ENCODE results near the gene HES4.
"Not testable (repeated sequence)": the region's sequence is repeated elsewhere in the genome, so short reads cannot be mapped to it uniquely, and the experiment has no call there.

The HES4 gene

GRCh38 chr1:997993-998744 lies 1.7 kb downstream of the HES4 start:
- DNase-seq (ENCODE audit: low read depth) = no peak

GRCh38 chr1:997713-997992 lies 2.2 kb downstream of the HES4 start:
- DNase-seq (ENCODE audit: low read depth) = no peak

GRCh38 chr1:996851-997712 lies 2.8 kb downstream of the HES4 start:
- DNase-seq (ENCODE audit: low read depth) = no peak

- no peak for DNase-seq (ENCODE audit: low read depth)
Observed at GRCh38 chr1:995665-996633, 3.9 kb downstream of the HES4 start.

- not testable (repeated sequence) for DNase-seq (ENCODE audit: low read depth)
Observed at GRCh38 chr1:994546-994945, 5.4 kb downstream of the HES4 start.

GRCh38 chr1:993379-993995 lies 6.4 kb downstream of the HES4 start:
- no peak for DNase-seq (ENCODE audit: low read depth)

GRCh38 chr1:992362-992761 lies 7.5 kb downstream of the HES4 start:
- no peak for DNase-seq (ENCODE audit: low read depth)

GRCh38 chr1:991895-992294 lies 8.0 kb downstream of the HES4 start:
- no peak for DNase-seq (ENCODE audit: low read depth)

GRCh38 chr1:991275-991674 lies 8.6 kb downstream of the HES4 start:
- DNase-seq (ENCODE audit: low read depth) = not testable (repeated sequence)

- not testable (repeated sequence) for DNase-seq (ENCODE audit: low read depth)
Observed at GRCh38 chr1:988061-988460, 11.8 kb downstream of the HES4 start.

- DNase-seq (ENCODE audit: low read depth) = no peak
Observed at GRCh38 chr1:985126-985525, 14.8 kb downstream of the HES4 start.

- no peak for DNase-seq (ENCODE audit: low read depth)
Observed at GRCh38 chr1:984476-984814, 15.5 kb downstream of the HES4 start.

GRCh38 chr1:983798-984475 lies 16.0 kb downstream of the HES4 start:
- no peak for DNase-seq (ENCODE audit: low read depth)

GRCh38 chr1:982765-983436 lies 17.0 kb downstream of the HES4 start:
- DNase-seq (ENCODE audit: low read depth) = no peak

- no peak for DNase-seq (ENCODE audit: low read depth)
Observed at GRCh38 chr1:981955-982558, 17.8 kb downstream of the HES4 start, which contains the start of gene PERM1. TSS of gene PERM1 (minus strand) at chr1:982093. CDS start at chr1:981029, 1,064 bp downstream.

GRCh38 chr1:981491-981954 lies 18.4 kb downstream of the HES4 start:
- DNase-seq (ENCODE audit: low read depth) = no peak

GRCh38 chr1:980602-981395 lies 19.1 kb downstream of the HES4 start:
- no peak for DNase-seq (ENCODE audit: low read depth)

GRCh38 chr1:980137-980571 lies 19.7 kb downstream of the HES4 start:
- no peak for DNase-seq (ENCODE audit: low read depth)

- no peak for DNase-seq (ENCODE audit: low read depth)
Observed at GRCh38 chr1:979744-980072, 20.2 kb downstream of the HES4 start.
